ENCODE data around the gene OXSM. TPM values are rescaled to one million over a fixed set of nuclear protein-coding genes. Genes with fewer than 3 reads are reported as not detected.

The OXSM gene
- total RNA-seq, 1 donor from 2014 or later: 5.9 TPM

DNA sequence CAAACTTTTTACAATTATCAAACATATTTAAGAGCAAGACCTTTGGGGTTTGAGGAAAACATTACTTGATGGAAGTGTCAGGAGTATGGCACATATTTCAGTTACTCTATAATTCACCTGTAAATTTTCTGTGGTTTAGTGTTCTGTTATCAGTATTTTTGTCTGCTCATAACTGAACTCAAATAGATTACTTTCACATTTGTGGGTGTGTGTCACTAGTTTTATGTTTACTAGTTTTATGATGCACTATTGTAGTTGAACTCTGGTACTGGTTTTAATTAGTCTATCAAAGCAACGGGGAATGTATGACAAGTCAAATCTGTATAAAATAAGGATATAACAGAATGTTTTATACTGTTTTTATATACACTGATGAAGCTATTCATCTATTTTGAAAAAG is 27.2 kb downstream of the OXSM start:
- TF ChIP-seq POLR2AphosphoS5 (IDR thresholded peaks at IDR 0.05; ENCODE audit: insufficient read depth in 1 of 2, low read depth in 1 of 2): no peak
- TF ChIP-seq, protein P1, sequence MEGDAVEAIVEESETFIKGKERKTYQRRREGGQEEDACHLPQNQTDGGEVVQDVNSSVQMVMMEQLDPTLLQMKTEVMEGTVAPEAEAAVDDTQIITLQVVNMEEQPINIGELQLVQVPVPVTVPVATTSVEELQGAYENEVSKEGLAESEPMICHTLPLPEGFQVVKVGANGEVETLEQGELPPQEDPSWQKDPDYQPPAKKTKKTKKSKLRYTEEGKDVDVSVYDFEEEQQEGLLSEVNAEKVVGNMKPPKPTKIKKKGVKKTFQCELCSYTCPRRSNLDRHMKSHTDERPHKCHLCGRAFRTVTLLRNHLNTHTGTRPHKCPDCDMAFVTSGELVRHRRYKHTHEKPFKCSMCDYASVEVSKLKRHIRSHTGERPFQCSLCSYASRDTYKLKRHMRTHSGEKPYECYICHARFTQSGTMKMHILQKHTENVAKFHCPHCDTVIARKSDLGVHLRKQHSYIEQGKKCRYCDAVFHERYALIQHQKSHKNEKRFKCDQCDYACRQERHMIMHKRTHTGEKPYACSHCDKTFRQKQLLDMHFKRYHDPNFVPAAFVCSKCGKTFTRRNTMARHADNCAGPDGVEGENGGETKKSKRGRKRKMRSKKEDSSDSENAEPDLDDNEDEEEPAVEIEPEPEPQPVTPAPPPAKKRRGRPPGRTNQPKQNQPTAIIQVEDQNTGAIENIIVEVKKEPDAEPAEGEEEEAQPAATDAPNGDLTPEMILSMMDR (IDR thresholded peaks at IDR 0.05): no peak
- TF ChIP-seq POLR2A (IDR thresholded peaks at IDR 0.05): no peak
- Histone ChIP-seq H3K9me3 (no peaks in the 10 kb centered on the region), H3K4me1 (no peaks in the 10 kb centered on the region), H3K36me3 (no peaks in the 10 kb centered on the region), H3K27ac (no peak overlapping the region), H3K27me3 (no peaks in the 10 kb centered on the region), H3K4me3 (no peak overlapping the region)
- no peak for DNase-seq (ENCODE audit: extremely low spot score in 2 of 2)
- intact Hi-C loops (cut with DNase I): no loop called here

DNA sequence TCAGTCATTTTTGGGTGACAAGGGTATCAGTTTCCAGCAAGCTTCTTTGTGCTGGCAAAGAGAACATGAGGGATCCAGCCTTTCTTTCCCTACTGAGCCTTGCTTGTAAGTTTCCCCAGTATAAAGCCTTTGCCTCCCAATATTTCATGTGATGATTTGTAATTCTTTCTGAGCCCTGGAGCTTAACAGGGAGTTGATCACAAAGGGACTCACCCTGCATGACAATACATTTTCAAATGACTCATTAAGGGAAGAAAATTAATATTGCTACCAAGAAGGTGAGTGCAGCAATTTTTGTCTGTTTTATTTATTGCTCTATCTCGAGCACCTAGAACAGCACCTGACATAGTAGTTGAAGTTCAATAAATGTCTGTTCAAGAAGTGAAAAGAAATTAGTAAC is 27.7 kb downstream of the OXSM start:
- DNase-seq (ENCODE audit: extremely low spot score in 2 of 2): no peak
- intact Hi-C loops (cut with DNase I): no loop called here

DNA sequence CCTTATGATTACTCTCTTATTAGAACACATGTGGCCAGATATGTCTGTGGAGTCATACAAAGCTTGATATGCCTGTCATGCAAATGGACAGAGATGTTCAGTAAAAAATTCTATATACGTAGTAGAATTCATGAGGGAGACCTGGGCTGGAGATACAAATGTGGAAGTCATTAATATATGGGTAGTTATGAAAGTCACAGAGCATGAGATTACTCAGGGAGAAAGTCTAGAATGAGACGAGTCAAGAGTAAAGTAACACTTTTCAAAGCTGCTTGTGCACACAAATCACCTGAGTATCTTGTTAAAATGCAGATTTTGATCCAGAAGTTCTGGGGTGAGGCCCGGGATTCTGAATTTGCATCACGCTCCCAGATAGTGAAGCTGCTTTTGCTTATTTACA is 28.4 kb downstream of the OXSM start:
- TF ChIP-seq POLR2A (IDR thresholded peaks at IDR 0.05): no peak
- TF ChIP-seq, protein P1 (IDR thresholded peaks at IDR 0.05): no peak
- no peak for TF ChIP-seq POLR2AphosphoS5 (IDR thresholded peaks at IDR 0.05; ENCODE audit: insufficient read depth in 1 of 2, low read depth in 1 of 2)
- H3K4me1 ChIP-seq: no peaks in the 10 kb centered on the region
- intact Hi-C loops (cut with DNase I): no loop called here
- H3K27ac ChIP-seq: no peak overlapping the region
- no peaks in the 10 kb centered on the region for H3K36me3 ChIP-seq
- no peaks in the 10 kb centered on the region for H3K27me3 ChIP-seq
- H3K9me3 ChIP-seq: no peaks in the 10 kb centered on the region
- no peak for DNase-seq (ENCODE audit: extremely low spot score in 2 of 2)
- no peak overlapping the region for H3K4me3 ChIP-seq

More for the DNA sequence above, 27.7 kb downstream of the OXSM start:
- H3K4me1 ChIP-seq: no peaks in the 10 kb centered on the region
- no peak overlapping the region for H3K27ac ChIP-seq
- no peaks in the 10 kb centered on the region for H3K36me3 ChIP-seq
- no peaks in the 10 kb centered on the region for H3K9me3 ChIP-seq
- peak in 1 of 2 donors; percentile 18 for TF ChIP-seq POLR2AphosphoS5 (IDR thresholded peaks at IDR 0.05; ENCODE audit: insufficient read depth in 1 of 2, low read depth in 1 of 2)
- TF ChIP-seq, protein P1 (IDR thresholded peaks at IDR 0.05): no peak
- no peak for TF ChIP-seq POLR2A (IDR thresholded peaks at IDR 0.05)
- no peak overlapping the region for H3K4me3 ChIP-seq
- no peaks in the 10 kb centered on the region for H3K27me3 ChIP-seq

DNA sequence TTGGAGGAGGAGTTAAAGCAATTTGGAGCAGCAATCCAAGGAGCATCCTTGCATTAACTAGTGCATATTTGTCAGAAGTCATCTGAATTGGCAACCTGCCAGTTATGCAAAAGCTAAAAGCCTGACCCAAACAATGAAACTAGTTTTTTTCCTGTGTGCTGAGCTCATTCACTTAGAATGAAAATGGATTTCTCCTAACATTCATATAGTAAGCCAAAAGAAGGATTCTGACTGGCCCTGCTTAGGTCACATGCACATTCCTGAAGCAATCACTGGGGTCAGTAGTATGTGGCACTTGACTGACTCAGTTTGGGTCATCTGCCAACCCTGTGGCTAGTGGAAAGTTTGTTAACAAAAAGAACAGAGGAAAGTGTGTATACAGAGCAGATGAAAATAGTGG is 30.5 kb downstream of the OXSM start:
- no peak overlapping the region for H3K4me3 ChIP-seq

GRCh38 chr3:25820816-25821486 is 31.1 kb downstream of the OXSM start:
- H3K4me1 ChIP-seq: no peaks in the 10 kb centered on the region
- no peak overlapping the region for H3K4me3 ChIP-seq
- intact Hi-C loops (cut with DNase I): no loop called here
- no peaks in the 10 kb centered on the region for H3K36me3 ChIP-seq
- DNase-seq (ENCODE audit: extremely low spot score in 2 of 2): no peak
- H3K27me3 ChIP-seq: no peaks in the 10 kb centered on the region
- no peak overlapping the region for H3K27ac ChIP-seq
- TF ChIP-seq POLR2AphosphoS5 (IDR thresholded peaks at IDR 0.05; ENCODE audit: insufficient read depth in 1 of 2, low read depth in 1 of 2) (no peak), POLR2A (IDR thresholded peaks at IDR 0.05) (no peak)
- TF ChIP-seq, protein P1 (IDR thresholded peaks at IDR 0.05): no peak
- no peaks in the 10 kb centered on the region for H3K9me3 ChIP-seq

More for the DNA sequence above, 30.5 kb downstream of the OXSM start:
- TF ChIP-seq, protein P1 (IDR thresholded peaks at IDR 0.05): no peak
- no peak for TF ChIP-seq POLR2AphosphoS5 (IDR thresholded peaks at IDR 0.05; ENCODE audit: insufficient read depth in 1 of 2, low read depth in 1 of 2)
- Histone ChIP-seq H3K9me3 (no peaks in the 10 kb centered on the region), H3K27ac (no peak overlapping the region), H3K27me3 (no peaks in the 10 kb centered on the region), H3K36me3 (no peaks in the 10 kb centered on the region), H3K4me1 (no peaks in the 10 kb centered on the region)
- intact Hi-C loops (cut with DNase I): no loop called here
- DNase-seq (ENCODE audit: extremely low spot score in 2 of 2): no peak

Data from vagina (tissue), 2 donors.